Stimulated activated CD8-positive, alpha-beta memory T cell treated with anti-CD3 and anti-CD28 coated beads, Interleukin-15, amount 100 ng/mL, for 4 hours (primary cell): ENCODE results near the gene TEX22.

Experiments
- DNase-seq, 2 donors: peaks; one replicate each; pipeline ENCODE4 v3.0.0-alpha.2; 2020; ENCODE audit warnings: low read depth in 2 of 2

TEX22 gene

DNA sequence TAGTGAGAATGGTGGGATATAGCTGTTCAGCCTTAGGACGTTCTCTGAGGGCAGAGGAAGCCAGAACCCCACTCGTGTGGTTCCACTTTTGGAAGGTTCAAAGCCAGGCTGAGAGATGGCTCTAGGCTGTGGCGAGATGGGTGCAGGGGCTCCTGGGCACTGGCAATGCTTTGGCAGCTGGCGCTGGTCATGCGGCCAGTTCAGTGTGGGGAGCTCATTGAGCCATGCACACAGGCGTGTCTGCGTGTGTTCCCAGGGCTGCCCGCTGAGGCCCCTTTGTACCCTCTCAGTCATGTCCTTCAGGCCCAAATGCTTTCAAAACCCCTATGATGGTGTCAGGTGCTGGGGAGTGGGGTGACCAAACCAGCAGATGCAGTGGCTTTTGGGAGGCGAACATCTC is 1.7 kb downstream of the TEX22 start:
- no peak for DNase-seq

DNA sequence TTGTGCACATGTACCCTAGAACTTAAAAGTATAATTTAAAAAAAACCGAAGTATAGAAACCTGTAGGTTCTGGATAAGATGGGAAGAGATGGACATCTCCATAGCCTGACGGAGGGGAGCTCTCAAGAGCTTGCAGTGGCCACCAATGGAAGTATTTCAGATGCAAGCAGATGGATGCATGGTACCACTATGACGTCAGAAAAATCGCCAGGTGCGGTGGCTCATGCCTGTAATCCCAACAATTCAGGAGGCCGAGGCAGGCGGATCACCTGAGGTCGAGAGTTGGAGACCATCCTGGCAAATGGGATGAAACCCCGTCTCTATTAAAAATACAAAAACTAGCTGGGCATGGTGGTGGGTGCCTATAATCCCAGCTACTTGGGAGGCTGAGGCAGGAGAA is 3.4 kb downstream of the TEX22 start:
- no peak for DNase-seq

DNA sequence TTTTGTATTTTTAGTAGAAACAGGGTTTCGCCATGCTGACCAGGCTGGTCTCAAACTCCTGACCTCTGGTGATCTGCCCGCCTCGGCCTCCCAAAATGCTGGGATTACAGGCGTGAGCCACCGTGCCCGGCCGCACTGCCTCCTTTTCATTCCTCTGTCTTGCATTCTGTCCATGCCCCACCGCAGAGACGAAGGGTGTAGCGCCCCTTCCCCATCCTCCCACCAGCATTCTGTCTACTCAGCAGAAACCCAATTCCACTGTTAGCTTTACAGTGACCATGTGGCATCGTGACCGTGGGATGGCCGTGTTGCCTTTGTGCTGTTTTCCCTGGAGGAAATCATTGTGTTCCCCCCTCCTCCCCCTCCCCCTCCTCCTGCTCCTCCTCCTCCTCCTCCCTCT is 10.3 kb downstream of the TEX22 start:
- DNase-seq = no peak

DNA sequence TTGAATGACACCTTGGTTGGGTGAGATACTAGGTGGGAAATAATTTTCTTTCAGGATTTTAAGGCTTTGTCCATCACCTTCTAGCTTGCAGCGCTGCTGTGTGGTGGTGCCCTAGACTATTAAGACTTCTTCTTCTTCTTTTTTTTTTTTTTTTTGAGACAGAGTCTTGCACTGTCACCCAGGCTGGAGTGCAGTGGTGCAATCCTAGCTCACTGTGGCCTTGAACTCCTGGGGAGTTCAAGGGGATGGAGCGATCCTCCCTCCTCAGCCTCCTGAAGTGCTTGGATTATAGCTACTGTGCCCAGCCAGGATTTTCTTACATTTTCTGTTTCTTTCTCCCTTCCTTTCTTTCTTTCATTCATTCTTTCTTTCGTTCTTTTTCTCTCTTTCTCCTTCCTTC is 11.0 kb downstream of the TEX22 start:
- DNase-seq = no peak

DNA sequence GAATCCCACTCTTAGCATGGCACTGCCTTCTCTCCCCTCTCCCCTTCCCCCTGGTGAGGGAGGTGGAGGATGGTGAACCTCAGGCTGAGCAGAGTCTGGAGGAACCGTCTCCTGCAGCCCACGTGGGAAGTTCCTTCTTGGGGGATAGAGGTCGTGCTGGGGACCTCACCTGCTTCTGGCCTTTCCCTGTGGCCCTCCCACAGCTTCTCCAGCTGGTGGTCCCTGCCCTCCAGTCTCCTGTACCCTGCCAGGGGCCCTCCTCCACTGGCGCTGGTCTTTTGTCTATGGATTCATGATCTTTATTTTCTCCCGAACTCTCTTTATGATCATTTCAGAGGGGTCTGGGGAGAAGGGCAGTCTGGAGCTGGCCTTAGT is 12.3 kb downstream of the TEX22 start:
- no peak for DNase-seq

DNA sequence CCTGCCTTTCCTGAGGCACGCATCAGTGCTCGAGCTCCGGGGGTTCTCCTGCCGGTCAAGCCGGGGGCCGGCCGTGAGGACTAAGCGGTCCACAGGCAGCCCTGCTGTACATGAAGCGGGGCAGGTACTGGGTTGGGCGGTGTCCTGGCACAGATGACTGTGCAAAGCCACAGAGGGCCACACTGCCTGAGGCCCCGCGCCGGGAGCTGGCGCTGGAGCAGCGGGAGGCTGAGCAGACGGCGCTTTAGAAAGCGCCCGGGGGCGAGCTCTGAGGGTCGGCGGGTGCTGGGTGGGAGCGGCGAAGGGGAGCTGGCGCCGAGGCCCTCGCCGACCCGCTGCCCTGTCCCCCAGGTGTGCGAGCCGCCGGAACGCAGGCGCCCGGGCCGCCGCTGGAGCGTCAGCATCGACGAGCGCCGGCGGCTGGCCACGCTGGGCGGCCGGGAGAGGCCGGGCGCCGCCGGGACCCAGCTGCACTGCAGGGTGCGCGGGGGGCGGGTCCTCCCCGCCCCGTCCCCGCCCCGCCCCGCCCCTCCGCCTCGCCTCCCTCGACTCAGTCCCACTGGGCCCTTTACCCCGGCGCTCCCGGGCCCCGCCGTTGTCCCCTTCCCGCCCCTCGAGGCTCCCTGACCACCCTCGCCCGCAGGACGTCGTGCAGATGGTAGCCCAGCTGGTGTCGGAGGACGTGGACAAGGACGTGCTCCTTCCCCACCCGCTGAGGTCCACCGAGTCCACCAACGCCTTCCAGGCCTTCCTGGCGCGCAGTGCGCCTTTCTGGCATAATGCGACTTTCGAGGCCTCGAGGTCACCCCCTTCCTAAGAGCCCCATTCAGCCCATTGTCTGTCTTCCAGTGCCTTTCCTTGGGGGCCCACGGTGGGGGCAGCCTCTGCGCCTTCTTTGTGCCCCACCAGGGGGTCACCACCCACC is 12.9 kb downstream of the TEX22 start:
- no peak for DNase-seq

DNA sequence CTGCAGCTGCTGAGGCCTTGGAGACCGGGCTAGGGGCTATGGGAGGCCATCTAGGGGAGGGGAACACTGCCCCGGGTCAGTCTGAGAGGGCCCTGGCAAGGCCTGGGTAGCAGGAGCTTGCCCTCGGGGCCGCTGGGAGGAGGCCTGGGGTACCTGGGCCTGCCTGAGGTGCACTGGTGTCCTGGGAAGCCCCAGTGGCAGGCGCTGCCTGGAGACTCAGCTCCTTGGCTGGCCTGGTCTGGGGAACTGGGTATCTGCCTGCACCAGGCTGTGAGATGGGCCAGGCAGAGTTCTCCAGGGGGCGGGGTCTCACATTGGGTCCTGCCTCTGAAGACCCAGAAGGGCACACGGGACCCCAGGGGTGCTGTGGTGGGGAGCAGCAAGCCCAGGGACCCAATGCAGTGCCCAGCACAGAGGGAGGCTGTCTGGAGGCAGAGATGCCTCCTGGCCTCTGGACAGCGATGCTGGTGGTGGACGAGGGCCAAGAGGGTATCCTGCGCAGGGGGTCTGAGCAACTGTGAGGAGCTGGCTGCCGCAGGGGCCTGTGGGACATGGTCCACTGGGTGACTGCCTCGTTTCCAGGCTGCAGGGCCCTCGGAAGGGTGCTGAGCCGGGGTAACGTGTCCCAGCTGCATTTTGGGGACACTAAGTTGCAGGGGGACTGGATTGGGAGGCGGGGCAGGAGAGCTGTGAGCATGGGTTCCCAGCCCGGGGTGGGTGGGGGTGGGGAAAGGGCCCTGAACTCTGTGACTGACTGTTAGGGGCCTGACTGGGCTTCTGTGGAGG is 13.8 kb downstream of the TEX22 start:
- no peak for DNase-seq

DNA sequence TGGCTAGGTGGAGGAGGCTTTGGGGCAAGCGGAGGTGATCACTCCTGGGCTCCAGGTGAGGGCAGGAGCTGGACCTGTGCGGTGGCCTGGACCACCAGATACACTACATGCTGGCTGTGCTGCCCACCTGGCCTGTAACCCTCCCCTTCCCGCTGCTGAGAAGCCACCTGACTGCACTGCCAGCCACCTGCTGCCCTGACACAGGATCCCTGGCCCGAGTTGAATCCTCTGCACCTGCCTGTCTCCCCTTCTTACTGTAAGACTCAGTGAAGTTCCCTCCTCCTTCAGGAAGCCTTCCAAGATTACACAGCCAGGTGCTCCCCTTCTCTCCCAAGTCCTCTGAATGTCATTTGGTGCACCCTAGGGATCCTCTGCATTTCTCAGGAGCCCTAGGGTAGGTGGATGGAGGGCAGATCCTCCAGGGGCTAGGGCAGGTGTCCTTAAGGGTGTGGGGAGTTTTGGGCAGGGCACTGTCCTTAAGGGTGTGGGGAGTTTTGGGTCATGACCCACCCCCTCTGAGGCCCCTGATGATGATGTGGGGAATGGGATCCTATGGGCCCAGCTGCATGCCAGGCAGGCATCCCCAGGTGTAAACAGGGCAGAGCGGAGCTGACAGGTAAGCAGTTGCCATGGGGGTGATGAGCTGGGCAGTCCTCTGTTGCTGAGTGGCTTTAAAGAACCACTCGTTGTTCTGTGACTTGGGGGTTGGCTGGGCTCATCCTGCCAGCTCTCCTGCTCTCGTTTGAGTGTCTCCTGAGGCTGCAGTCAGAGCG is 14.6 kb downstream of the TEX22 start:
- no peak for DNase-seq

DNA sequence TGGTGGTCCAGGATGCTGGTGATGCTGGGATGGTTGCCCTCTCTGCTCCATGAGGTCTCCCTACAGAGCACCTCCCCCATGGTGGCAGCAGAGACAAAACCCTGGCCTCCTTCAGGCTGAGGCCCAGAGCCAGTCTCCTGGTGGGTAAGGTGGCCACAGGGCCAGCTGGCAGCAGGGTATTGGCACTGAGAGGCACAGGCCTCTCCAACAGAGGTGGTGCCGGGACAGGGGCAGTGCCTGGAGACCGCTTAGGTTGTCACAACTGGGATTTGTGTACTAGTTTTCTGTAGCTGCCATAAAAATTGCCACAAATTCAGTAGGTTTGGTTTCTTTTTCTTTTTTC is 15.2 kb downstream of the TEX22 start:
- no peak for DNase-seq

DNA sequence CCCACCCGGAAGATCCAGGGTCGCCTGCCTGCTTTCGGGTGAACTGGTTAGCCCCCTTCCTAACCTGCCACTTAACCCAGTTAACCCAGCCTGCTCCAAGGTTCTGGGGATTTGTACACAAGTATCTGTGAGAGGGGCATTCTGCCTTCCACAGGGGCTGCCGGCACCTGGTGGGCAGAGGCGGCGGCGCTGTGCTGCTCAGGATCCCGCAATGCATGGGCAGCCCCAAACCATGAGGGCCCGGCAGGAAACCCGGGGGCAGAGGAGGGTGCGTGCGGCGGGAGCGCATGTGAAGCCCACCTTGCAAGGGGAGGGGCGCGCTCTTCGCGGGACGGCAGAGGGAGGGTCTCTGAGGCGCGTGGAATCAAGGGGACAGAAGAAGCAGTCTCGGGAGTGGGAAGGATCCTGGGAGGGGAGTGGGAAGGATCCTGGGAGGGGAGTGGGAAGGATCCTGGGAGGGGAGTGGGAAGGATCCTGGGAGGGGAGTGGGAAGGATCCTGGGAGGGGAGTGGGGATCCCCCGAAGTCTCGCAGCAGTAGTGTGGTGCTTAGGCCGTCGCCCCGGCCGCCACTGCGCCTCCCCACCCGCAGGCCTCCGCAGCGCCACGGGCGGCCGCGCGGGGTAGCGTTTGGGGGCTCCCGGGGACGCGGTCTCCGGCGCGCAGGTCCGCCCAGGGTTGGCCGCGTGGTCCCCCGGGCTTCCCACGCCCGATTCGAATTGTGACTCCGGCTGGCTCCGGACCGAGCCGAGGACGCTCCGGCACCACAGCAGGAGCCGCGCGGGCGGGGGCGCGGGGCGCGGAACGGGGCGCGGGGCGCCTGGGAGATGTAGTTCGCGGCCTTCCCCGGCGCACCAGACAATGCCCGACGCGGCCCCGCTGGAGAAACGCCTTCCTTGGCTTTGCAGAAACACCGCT is 16.4 kb downstream of the TEX22 start:
- DNase-seq = peak; percentile 31 to 45

DNA sequence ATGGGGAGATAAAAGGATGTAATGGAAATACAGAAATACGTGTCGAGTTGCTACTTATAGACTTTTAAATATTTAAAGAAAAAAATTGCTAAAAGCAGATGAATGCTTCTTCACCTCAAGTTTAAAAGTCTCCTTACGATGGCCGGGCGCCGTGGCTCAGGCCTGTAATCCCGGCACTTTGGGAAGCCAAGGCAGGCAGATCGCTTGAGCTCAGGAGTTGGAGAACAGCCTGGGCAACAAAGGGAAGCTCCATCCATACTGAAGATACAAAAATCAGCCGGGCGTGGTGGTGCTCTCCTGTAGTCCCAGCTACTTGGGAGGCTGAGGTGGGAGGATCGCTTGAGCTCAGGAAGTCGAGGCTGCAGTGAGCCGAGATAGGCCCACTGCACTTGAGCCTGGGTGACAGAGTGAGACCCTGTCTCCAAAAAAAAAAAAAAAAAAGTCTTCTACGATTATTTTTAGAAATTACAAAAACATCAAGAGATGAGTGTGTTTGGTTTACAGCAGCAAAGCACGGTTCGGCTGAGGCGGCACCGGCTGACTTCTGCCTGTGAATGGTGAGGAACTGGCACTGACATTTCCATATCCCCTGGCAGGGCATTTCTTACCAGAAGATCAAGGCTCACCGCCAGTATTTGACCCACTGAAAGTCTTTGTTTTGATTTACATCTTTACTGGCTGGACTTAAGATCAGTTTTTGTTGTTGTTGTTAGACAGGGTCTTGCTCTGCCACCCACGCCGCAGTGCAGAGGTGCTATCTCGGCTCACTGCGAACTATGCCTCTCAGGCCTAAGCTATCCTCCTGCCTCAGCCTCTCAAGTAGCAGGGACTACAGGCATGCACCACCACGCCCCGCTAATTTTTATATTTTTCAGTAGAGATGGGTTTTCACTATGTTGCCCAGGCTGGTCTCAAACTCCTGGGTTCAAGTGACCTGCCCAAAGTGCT is 17.4 kb downstream of the TEX22 start:
- DNase-seq = no peak

DNA sequence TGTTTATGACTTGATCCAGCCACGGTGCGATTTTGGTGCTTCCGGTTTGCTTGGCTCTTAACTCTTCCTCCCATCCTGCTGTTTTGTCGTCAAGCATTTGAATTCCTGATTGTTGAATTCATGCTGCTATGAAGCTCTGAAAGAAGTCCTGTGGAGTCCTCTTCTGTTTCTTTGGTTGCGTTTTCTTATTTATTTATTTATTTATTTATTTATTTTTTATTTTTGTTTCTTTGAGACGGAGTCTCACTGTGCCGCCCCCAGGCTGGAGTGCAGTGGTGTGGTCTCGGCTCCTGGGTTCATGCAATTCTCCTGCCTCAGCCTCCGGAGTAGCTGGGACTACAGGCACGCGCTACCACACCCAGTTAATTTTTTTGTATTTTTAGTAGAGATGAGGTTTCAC is 18.3 kb downstream of the TEX22 start:
- no peak for DNase-seq

DNA sequence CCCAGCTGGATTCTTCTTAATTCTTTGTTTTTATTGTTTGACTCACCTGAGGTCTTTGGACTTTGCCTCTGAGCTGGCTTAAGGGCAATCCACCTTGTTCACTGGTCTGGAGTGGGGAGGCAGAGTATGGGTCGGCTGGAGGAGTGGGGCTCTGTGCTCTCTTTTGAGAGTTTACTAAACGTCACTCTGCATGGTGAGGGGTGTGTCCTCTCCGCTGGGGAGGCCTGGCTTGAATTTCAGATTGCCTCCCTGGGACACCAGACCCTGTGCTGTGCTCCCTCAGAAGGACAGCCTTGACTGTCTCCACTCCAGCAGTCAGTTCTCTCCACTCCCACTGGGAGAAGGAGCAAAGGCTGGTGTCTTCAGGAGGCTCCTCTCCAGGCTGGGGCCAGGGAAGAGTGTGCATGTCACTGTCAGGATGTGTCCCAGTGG is 19.4 kb downstream of the TEX22 start:
- DNase-seq = no peak

DNA sequence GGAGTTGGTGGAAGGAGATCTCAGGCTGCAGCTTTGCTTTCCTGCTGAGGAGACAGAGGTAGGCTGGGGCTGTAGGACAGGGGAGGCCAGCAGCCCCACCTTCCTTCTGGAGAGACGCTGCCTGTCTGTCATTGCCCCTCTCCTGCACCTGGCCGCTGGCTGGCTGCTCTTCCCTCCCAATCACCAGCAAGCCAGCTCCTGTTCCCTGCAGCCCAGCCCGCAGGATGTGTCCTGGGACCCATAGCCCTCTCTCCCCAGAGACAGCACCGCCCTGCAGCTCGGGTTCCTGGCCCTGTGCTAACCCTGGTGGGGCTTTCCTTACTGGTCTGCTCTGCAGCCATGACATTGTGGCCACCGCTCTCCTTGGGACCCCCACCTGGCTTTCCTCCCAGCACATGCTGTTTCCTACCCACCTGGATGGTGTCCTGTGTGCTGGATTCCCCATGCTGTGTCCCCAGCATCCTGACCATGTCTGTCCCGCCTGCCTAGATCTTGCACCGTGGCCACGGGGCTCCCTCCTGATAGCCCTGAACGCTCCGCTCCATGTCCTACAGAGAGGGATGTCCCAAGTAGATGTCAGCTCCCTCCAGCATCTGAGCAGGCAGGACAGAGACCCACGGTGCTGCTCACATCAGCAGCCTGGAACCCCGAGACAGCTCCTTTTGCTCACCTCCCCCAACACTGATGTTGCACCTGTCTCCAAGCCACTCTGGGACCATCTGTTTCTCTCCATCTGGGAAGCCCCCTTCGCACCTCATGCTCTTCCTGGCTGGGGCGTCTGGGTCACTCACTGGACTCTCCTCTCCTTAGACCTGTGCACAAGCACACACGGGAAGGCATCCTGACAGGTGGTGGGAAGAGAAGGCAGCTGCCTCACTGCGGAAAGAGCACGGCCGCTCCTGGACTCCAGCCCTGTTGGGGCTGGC is 20.2 kb downstream of the TEX22 start:
- no peak for DNase-seq

DNA sequence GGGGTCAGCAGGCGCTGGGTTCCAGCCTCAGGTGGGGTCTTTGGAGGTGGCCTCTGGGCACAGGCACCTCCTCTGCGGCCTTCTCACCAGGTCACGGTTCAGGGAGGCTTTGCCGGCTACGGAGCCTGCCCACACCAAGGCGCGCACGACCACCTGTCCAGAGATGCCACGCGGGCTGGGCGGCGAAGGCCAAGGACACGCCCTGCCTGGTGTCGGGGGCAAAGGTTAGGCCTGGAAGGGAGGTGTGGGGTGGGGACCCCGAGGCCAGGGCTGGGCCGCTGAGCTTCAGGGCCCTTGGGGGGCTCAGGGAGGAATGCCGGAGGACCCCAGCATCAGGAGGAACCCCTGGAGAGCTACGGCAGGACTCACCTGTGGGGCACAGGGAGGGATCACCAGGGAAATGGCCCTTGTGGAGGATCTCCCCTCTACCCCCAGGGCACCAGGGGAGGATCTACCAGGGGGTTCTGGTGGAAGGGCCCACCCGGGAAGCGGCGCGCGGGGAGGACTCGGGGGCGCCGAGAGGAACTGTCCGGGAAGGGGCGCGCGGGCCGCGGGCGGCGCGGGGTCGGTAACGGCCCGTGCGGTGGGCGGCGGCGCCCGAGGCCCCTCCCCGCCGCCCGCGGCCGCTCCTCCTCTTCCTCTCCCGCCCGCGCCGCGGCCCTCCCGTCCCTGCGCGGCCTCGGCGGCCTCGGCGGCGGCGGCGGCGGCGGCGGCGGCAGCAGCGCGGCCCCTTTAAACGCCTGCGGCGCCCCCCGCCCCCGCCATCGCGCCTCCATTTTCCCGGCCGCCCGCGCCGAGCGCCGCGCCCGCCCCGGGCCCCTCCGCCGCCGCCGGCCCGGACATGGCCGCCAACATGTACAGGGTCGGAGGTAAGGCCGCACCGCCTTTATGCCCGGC is 21.1 kb downstream of the TEX22 start, which contains the start of gene MTA1:
TSS of gene MTA1 (plus strand) at position 633 of the 897 bp plus-strand sequence. CDS start at position 842, 209 bp downstream.
- no peak for DNase-seq

DNA sequence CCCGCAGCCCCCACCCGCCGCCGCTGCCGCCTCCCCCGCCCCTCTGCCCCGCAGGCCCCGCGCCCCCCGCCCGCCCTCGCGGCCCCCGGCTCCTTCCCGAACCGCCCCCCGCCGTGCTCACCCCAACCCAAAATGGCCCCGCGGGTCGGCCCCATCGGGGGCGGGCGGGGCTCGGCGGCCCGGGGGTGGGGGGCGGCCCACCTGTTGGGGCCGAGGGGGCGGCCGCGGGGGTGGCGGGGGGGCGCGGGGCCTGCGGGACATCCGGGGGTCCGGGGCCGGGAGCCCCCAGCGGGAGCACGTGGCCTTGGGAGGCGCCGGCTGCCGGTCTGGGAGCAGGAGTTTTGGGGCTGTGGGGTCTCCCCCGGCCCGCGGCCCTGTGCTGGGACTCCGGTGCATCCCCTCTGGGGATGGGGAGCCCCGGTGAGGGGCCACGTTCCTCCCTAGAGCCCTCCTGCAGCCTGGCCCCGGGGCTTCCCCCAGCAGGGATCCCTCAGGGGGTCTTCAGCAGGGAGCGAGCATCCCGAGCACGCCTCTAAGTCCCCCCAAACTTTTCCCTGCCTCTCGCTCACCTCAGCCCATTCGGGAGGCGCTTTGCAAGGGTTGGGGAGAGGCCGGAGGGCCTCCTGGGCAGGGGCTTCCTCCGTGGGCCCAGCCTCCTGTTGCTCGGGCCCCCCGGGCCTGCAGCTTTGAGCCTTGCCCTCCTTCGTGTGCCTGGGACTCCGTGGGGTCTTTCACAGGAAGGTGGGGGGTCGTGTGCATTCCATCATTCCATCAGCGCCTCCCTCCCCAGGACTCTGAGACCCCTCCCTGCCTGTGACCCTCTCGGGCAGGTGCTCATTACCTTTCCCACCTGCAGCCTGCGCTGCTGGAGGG is 22.0 kb downstream of the TEX22 start:
- DNase-seq = no peak
